IMR-90 (cell line): ENCODE data around the gene FAM227B. TPM values are rescaled to one million over a fixed set of nuclear protein-coding genes. Genes with fewer than 3 reads are reported as not detected.
A peak's percentile ranks its signal among the peaks of the same experiment; 100 is the strongest.

Source experiments
- ATAC-seq: fragments of 200-7000 bp; cut with Tn5 transposase; 2 replicates; pipeline ENCODE4 v1.9.1; 2020; ENCODE audit warnings: low read depth, mild to moderate bottlenecking, moderate library complexity
- BruUV-seq: library from RNA; stranded (reverse); fragments of 400-500 nt; replicated peaks from 2 replicates; lab custom pipeline; 2021; lab: Mats Ljungman, UMichigan
- CTCF ChIA-PET: fragments of 300-600 bp; formaldehyde crosslinking; extraction: SDS; loops from one replicate; lab custom pipeline; 2021; ENCODE audit warnings: antibody characterized with exemption; lab: Yijun Ruan, JAX
- POLR2A ChIA-PET: fragments of 300-600 bp; sonication (Branson Sonifier 250); formaldehyde crosslinking; loops from one replicate; lab custom pipeline; 2022; ENCODE audit warnings: antibody characterized with exemption; ENCODE audit not compliant: unreplicated experiment; lab: Charles Lee
- DNase-seq: peaks from one replicate; pipeline ENCODE4 v3.0.0; 2013
- H2AFZ ChIP-seq: replicated peaks from 2 replicates; pipeline ENCODE3; 2013; ENCODE audit warnings: low read length, mild to moderate bottlenecking; ENCODE audit not compliant: poor library complexity
- H2AK5ac ChIP-seq: 2 replicates; pipeline ENCODE4 v1.6.1; 2013; ENCODE audit warnings: low read depth, low read length, inconsistent platforms
- H2AK9ac ChIP-seq: replicated peaks from 2 replicates; pipeline ENCODE3; 2013; ENCODE audit warnings: mild to moderate bottlenecking, low read depth, low read length, moderate library complexity; ENCODE audit not compliant: poor library complexity
- H2BK120ac ChIP-seq: 2 replicates; pipeline ENCODE4 v1.6.1; 2013; ENCODE audit warnings: low read depth, low read length, inconsistent platforms
- H2BK15ac ChIP-seq: 3 replicates; pipeline ENCODE4 v1.6.1; 2013; ENCODE audit warnings: low read depth, low read length, inconsistent platforms
- H2BK20ac ChIP-seq: 2 replicates; pipeline ENCODE4 v1.6.1; 2013; ENCODE audit warnings: low read depth, mild to moderate bottlenecking, inconsistent platforms, low read length, moderate library complexity
- H2BK5ac ChIP-seq: 2 replicates; pipeline ENCODE4 v1.6.1; 2013; ENCODE audit warnings: mild to moderate bottlenecking, low read depth, low read length, inconsistent platforms; ENCODE audit not compliant: poor library complexity, severe bottlenecking
- H3K14ac ChIP-seq: replicated peaks from 2 replicates; pipeline ENCODE4 v1.6.1; 2013; ENCODE audit warnings: low read depth, low read length, inconsistent platforms
- H3K18ac ChIP-seq: 2 replicates; pipeline ENCODE4 v1.6.1; 2013; ENCODE audit warnings: low read depth, low read length, control low read depth
- H3K23ac ChIP-seq: 2 replicates; pipeline ENCODE4 v1.6.1; 2013; ENCODE audit warnings: low read depth, low read length, inconsistent platforms
- H3K27ac ChIP-seq: 2 replicates; pipeline ENCODE4 v1.5.1; 2013; ENCODE audit warnings: mild to moderate bottlenecking, control low read depth, low read length; ENCODE audit not compliant: insufficient read depth
- H3K27me3 ChIP-seq: 2 replicates; pipeline ENCODE4 v1.6.1; 2013; ENCODE audit warnings: low read length; ENCODE audit not compliant: control insufficient read depth, insufficient read depth
- H3K36me3 ChIP-seq: 2 replicates; pipeline ENCODE4 v1.6.1; 2013; ENCODE audit warnings: low read length, mixed read lengths; ENCODE audit not compliant: control insufficient read depth, insufficient read depth
- H3K4ac ChIP-seq: 2 replicates; pipeline ENCODE4 v1.6.1; 2013; ENCODE audit warnings: low read depth, low read length, inconsistent platforms
- H3K4me1 ChIP-seq: 2 replicates; pipeline ENCODE4 v1.6.1; 2013; ENCODE audit warnings: low read length, mixed read lengths; ENCODE audit not compliant: control insufficient read depth, insufficient read depth
- H3K4me2 ChIP-seq: 2 replicates; pipeline ENCODE4 v1.6.1; 2013; ENCODE audit warnings: low read depth, mild to moderate bottlenecking, control low read depth, low read length, moderate library complexity
- H3K4me3 ChIP-seq: 2 replicates; pipeline ENCODE4 v1.5.1; 2013; ENCODE audit warnings: low read depth, mild to moderate bottlenecking, control low read depth, low read length, moderate library complexity; ENCODE audit not compliant: insufficient read depth
- H3K56ac ChIP-seq: 2 replicates; pipeline ENCODE4 v1.6.1; 2013; ENCODE audit warnings: low read length, inconsistent platforms; ENCODE audit not compliant: insufficient read depth; ENCODE audit errors: extremely low read depth
- H3K79me1 ChIP-seq, 2 experiments: 2 replicates each; pipeline ENCODE4 v1.6.1; 2013; ENCODE audit warnings: low read length in 2 of 2, inconsistent platforms in 1 of 2, low read depth in 1 of 2
- H3K9ac ChIP-seq: 2 replicates; pipeline ENCODE4 v1.6.1; 2013; ENCODE audit warnings: low read depth, low read length, control low read depth
- H3K9me1 ChIP-seq: 2 replicates; pipeline ENCODE4 v1.6.1; 2013; ENCODE audit warnings: low read length, inconsistent platforms; ENCODE audit not compliant: insufficient read depth
- H3K9me3 ChIP-seq: 2 replicates; pipeline ENCODE4 v1.6.1; 2013; ENCODE audit warnings: low read length; ENCODE audit not compliant: control insufficient read depth, insufficient read depth
- H4K20me1 ChIP-seq: 2 replicates; pipeline ENCODE4 v1.6.1; 2013; ENCODE audit warnings: low read length, inconsistent platforms; ENCODE audit not compliant: insufficient read depth
- H4K5ac ChIP-seq: 2 replicates; pipeline ENCODE4 v1.6.1; 2013; ENCODE audit warnings: mild to moderate bottlenecking, low read depth, low read length, control low read depth
- H4K8ac ChIP-seq, 2 experiments: 2 replicates each; pipeline ENCODE4 v1.6.1; 2013; ENCODE audit warnings: low read depth in 2 of 2, low read length in 2 of 2, control low read depth in 1 of 2, inconsistent platforms in 1 of 2
- H4K91ac ChIP-seq: 2 replicates; pipeline ENCODE4 v1.6.1; 2013; ENCODE audit warnings: low read depth, low read length, inconsistent platforms; ENCODE audit not compliant: insufficient read depth
- CEBPB ChIP-seq: IDR thresholded peaks from 2 replicates; pipeline ENCODE4 v1.6.1; 2012; ENCODE audit warnings: low read depth, low read length, improper control_type of control experiment
- RCOR1 ChIP-seq: IDR thresholded peaks from 2 replicates; pipeline ENCODE4 v1.6.1; 2012; ENCODE audit warnings: mild to moderate bottlenecking, low read length, improper control_type of control experiment; ENCODE audit not compliant: insufficient replicate concordance
- WGBS, 2 experiments: methylation state at CpG; one replicate each; pipeline versions ENCODE4 v1.1.5 to v1.1.7; 2013; ENCODE audit warnings: missing lambda C conversion rate in 2 of 2; ENCODE audit not compliant: insufficient read length in 1 of 2; ENCODE audit errors: extremely low coverage in 2 of 2; 5-methylcytosine and 5-hydroxymethylcytosine counted together
- dilution Hi-C: fragments of 300-500 bp; cut with HindIII; formaldehyde crosslinking; loops from one replicate; pipeline ENCODE4 v1.14.3; 2018; ENCODE audit warnings: low sequenced_read_pairs; ENCODE audit not compliant: unreplicated experiment
- in situ Hi-C: fragments of 300-500 bp; cut with MboI; formaldehyde crosslinking; loops from 3 replicates; pipeline ENCODE4 v1.14.3; 2019; ENCODE audit warnings: low sequenced_read_pairs, inconsistent platforms, mixed read lengths
- intact Hi-C: fragments of 100-400 bp; cut with micrococcal nuclease; formaldehyde crosslinking; loops from 2 replicates; pipeline ENCODE4 v1.10.0; 2022
- polyA plus RNA-seq, 3 experiments: library from polyadenylated mRNA; depleted of rRNA; stranded (reverse); fragments of >200 nt; gene quantifications; 2 replicates each; pipeline ENCODE4 v1.2.3, GENCODE V29; 2012; ENCODE audit warnings: low replicate concordance in 1 of 3
- total RNA-seq: library from RNA; depleted of rRNA; stranded (reverse); fragments of >200 nt; gene quantifications from 2 replicates; pipeline ENCODE4 v1.2.3, GENCODE V29; 2012

Gene FAM227B
- total and polyA plus RNA-seq, 2 of the 4 experiments (the other 2 are of a cell fraction): 1.8 to 3.0 TPM

GRCh38 chr15:49621887-49622286 lies 1.3 kb upstream of the FAM227B start:
- H3K9me1 ChIP-seq: no peaks in the 10 kb centered on the region
- H3K56ac ChIP-seq: peak overlapping the region; percentile 58; the same call in 1 of the 2 replicates
- peaks cover 5% of the 10 kb centered on the region for H3K9me3 ChIP-seq
- peak overlapping the region; percentile 28 for H2BK120ac ChIP-seq
- peak overlapping the region; percentile 71 to 93 for H4K8ac ChIP-seq
- no peak for DNase-seq
- peak overlapping the region; percentile 98 for H4K5ac ChIP-seq
- POLR2A ChIA-PET: interaction anchor here (1.5 kb wide), 2 partner anchors 382 to 431 kb away, joined by 3 to 4 read pairs; no protein-coding TSS in a partner anchor
- H2BK15ac ChIP-seq: no peak overlapping the region; the same call in 2 of the 3 replicates
- CTCF ChIA-PET: no interaction called here
- H3K4ac ChIP-seq: peak overlapping the region; percentile 88
- in situ Hi-C loops: loop anchor here (25.0 kb wide), 1 partner anchor 385 kb away; no protein-coding TSS in a partner anchor
- peaks cover 3% of the 10 kb centered on the region; the same call in 1 of the 2 replicates for H3K4me1 ChIP-seq
- H2BK20ac ChIP-seq: peak overlapping the region; percentile 48; the same call in 1 of the 2 replicates
- peaks cover 7% of the 10 kb centered on the region for H3K36me3 ChIP-seq
- no peak overlapping the region for H2AFZ ChIP-seq
- H3K79me1 ChIP-seq: peaks cover 16 to 35% of the 10 kb centered on the region in 2 experiments
- H3K14ac ChIP-seq: 0 out of 2 replicates have a peak overlapping the region, but pooled peaks have one; percentile 90
- H2AK9ac ChIP-seq: no peak overlapping the region
- peak overlapping the region; percentile 92 for H3K9ac ChIP-seq
- no peak overlapping the region for H2AK5ac ChIP-seq
- peak overlapping the region; percentile 88 for H3K23ac ChIP-seq
- H3K18ac ChIP-seq: peak overlapping the region; percentile 79
- peak overlapping the region; percentile 71 for H3K27ac ChIP-seq
- 0 out of 2 replicates have a peak, but pooled peaks have one; percentile 2 for TF ChIP-seq CEBPB
- no peak for TF ChIP-seq RCOR1
- dilution Hi-C loops: no loop called here
- WGBS, 2 experiments: 60% methylated on average over 1 of the region's 1 CpG; no CpG with 5 or more reads in 1 of the 2 experiments
- peak overlapping the region; percentile 99 for H3K4me2 ChIP-seq
- peak overlapping the region; percentile 77 for H3K4me3 ChIP-seq
- no peak for ATAC-seq
- H2BK5ac ChIP-seq: peak overlapping the region; percentile 94
- peak overlapping the region; percentile 19; the same call in 1 of the 2 replicates for H4K91ac ChIP-seq
- no peaks in the 10 kb centered on the region for H3K27me3 ChIP-seq
- intact Hi-C loops: loop anchor here (1.0 to 5.0 kb wide), 9 partner anchors 130 to 515 kb away; no protein-coding TSS in a partner anchor
- no peaks in the 10 kb centered on the region for H4K20me1 ChIP-seq
- BruUV-seq: no TSS peak
